K562 (cell line): ENCODE results near the gene MAGI1. TPM values are rescaled to one million over a fixed set of nuclear protein-coding genes. Genes with fewer than 3 reads are reported as not detected.
A peak's percentile ranks its signal among the peaks of the same experiment; 100 is the strongest.

Experiments
- ATAC-seq: fragments of 200-7000 bp; cut with Tn5 transposase; 3 replicates; pipeline ENCODE4 v1.9.1; 2020; ENCODE audit warnings: moderate library complexity
- BruUV-seq: library from RNA; stranded (reverse); fragments of 400-500 nt; replicated peaks from 2 replicates; lab custom pipeline; 2021; lab: Mats Ljungman, UMichigan
- CTCF ChIA-PET: fragments of 300-600 bp; formaldehyde crosslinking; extraction: SDS; loops from one replicate; lab custom pipeline; 2021; ENCODE audit warnings: low intra/inter-chr PET ratio; lab: Yijun Ruan, JAX
- POLR2A ChIA-PET: fragments of 300-600, 350-650 bp; sonication (Branson Sonifier 250); formaldehyde crosslinking; extraction: SDS; loops from one replicate; lab custom pipeline; 2021; ENCODE audit warnings: antibody characterized with exemption, inconsistent platforms; lab: Yijun Ruan, JAX
- DNase-seq, 4 experiments: peaks; one replicate each; pipeline versions ENCODE4 v3.0.0 to v3.0.0-alpha.2; 2011 to 2018; ENCODE audit warnings: low spot score in 3 of 4, mixed read lengths in 3 of 4; ENCODE audit errors: extremely low read depth in 1 of 4
- FAIRE-seq: peaks from 2 replicates; lab custom pipeline; 2011; peaks lifted over from hg19 to GRCh38; lab: Jason Lieb, UNC
- H2AFZ ChIP-seq: 2 replicates; pipeline ENCODE4 v1.6.0; 2011; ENCODE audit warnings: low read depth, low read length, control low read depth, inconsistent platforms
- H3K27ac ChIP-seq: fragments of 200-600 bp; 3 replicates; pipeline ENCODE4 v1.8.0; 2011; ENCODE audit warnings: low read depth, mild to moderate bottlenecking, control low read depth, inconsistent platforms, low read length, moderate library complexity, mixed read lengths; ENCODE audit errors: extremely low read depth
- H3K27me3 ChIP-seq, 2 experiments: fragments of 300-600 bp in 1 of 2; 2 replicates in 1 of 2; 3 replicates in 1 of 2; pipeline versions ENCODE4 v1.6.0 to v1.8.0; 2011; ENCODE audit warnings: inconsistent platforms in 2 of 2, low read length in 2 of 2, mild to moderate bottlenecking in 1 of 2, mixed read lengths in 1 of 2, moderate library complexity in 1 of 2; ENCODE audit not compliant: control insufficient read depth in 2 of 2, insufficient read depth in 2 of 2
- H3K36me3 ChIP-seq: fragments of 300-600 bp; 3 replicates; pipeline ENCODE4 v1.8.0; 2011; ENCODE audit warnings: mild to moderate bottlenecking, low read length, inconsistent platforms; ENCODE audit not compliant: control insufficient read depth, insufficient read depth
- H3K4me1 ChIP-seq, 2 experiments: fragments of 200-600 bp in 1 of 2; replicated peaks in 1 of 2; 2 replicates in 1 of 2; 3 replicates in 1 of 2; pipeline versions ENCODE4 v1.5.1 to v1.8.0; 2011; ENCODE audit warnings: inconsistent platforms in 2 of 2, low read length in 2 of 2, mild to moderate bottlenecking in 1 of 2, mixed read lengths in 1 of 2, moderate library complexity in 1 of 2; ENCODE audit not compliant: control insufficient read depth in 2 of 2, insufficient read depth in 2 of 2
- H3K4me2 ChIP-seq: 2 replicates; pipeline ENCODE4 v1.6.1; 2011; ENCODE audit warnings: low read length, control low read depth, inconsistent platforms, mixed read lengths; ENCODE audit not compliant: insufficient read depth
- H3K4me3 ChIP-seq: fragments of 200-600 bp; sonication (generic), shearing (Covaris generic); 2 replicates; pipeline ENCODE4 v1.5.1; 2016; ENCODE audit warnings: control low read depth, inconsistent platforms
- H3K79me2 ChIP-seq: fragments of 200-600 bp; 3 replicates; pipeline ENCODE4 v1.8.0; 2011; ENCODE audit warnings: low read length, inconsistent platforms; ENCODE audit not compliant: control insufficient read depth, insufficient read depth
- H3K9ac ChIP-seq, 2 experiments: 2 replicates each; pipeline versions ENCODE4 v1.6.0 to v1.6.1; 2011; ENCODE audit warnings: low read depth in 2 of 2, low read length in 2 of 2, control low read depth in 1 of 2, inconsistent platforms in 1 of 2, mild to moderate bottlenecking in 1 of 2, mixed read lengths in 1 of 2; ENCODE audit not compliant: insufficient read depth in 1 of 2
- H3K9me1 ChIP-seq: one replicate; pipeline ENCODE4 v1.6.0; 2011; ENCODE audit warnings: inconsistent platforms, mild to moderate bottlenecking, low read length, moderate library complexity; ENCODE audit not compliant: control insufficient read depth, insufficient read depth
- H3K9me3 ChIP-seq: replicated peaks from 2 replicates; pipeline ENCODE4 v1.5.1; 2011; ENCODE audit warnings: low read depth, low read length, inconsistent platforms; ENCODE audit not compliant: control insufficient read depth, insufficient read depth
- H4K20me1 ChIP-seq: replicated peaks from 2 replicates; pipeline ENCODE4 v1.6.1; 2011; ENCODE audit warnings: low read length, inconsistent platforms, mixed read lengths; ENCODE audit not compliant: control insufficient read depth, insufficient read depth
- BRF2 ChIP-seq: IDR thresholded peaks from 3 replicates; pipeline ENCODE4 v1.6.1; 2011; ENCODE audit warnings: borderline replicate concordance, mild to moderate bottlenecking; ENCODE audit not compliant: insufficient read length, insufficient read depth
- CTCF ChIP-seq, 3 experiments: IDR thresholded peaks in 2 of 3; conservative IDR thresholded peaks in 1 of 3; 2 replicates each; pipeline ENCODE4 v1.5.1; 2011 to 2012; ENCODE audit warnings: low read length in 3 of 3, mild to moderate bottlenecking in 3 of 3, control low read depth in 2 of 3, improper control_type of control experiment in 1 of 3, inconsistent platforms in 1 of 3, low read depth in 1 of 3, mixed read lengths in 1 of 3, moderate library complexity in 1 of 3; ENCODE audit not compliant: insufficient read depth in 2 of 3
- HMG20B ChIP-seq: fragments of 250-450 bp; sonication (Bioruptor Pico); IDR thresholded peaks from 2 replicates; pipeline ENCODE4 v1.5.0; 2021; ENCODE audit warnings: mild to moderate bottlenecking
- RAD21 ChIP-seq, 2 experiments: fragments of 250-450 bp in 1 of 2; fragments of 450-650 bp in 1 of 2; sonication (Bioruptor Pico) in 1 of 2; formaldehyde crosslinking in 1 of 2; IDR thresholded peaks in 1 of 2; conservative IDR thresholded peaks in 1 of 2; 2 replicates each; pipeline versions ENCODE4 v1.4.0 to v1.8.0; 2020 to 2022; ENCODE audit warnings: mild to moderate bottlenecking in 2 of 2, moderate library complexity in 1 of 2
- WGBS: fragments of 100-300 bp; shearing (Covaris generic); methylation state at CpG from one replicate; pipeline ENCODE4 v1.1.6; 2016; ENCODE audit warnings: low coverage, mixed read lengths; ENCODE audit not compliant: insufficient coverage; ENCODE audit errors: missing lambda C conversion rate; 5-methylcytosine and 5-hydroxymethylcytosine counted together
- in situ Hi-C: fragments of 300-500 bp; cut with MboI; formaldehyde crosslinking; loops from 4 replicates; pipeline ENCODE4 v1.15.0; 2018; ENCODE audit warnings: inconsistent platforms, mixed read lengths
- intact Hi-C: fragments of 100-400 bp; cut with micrococcal nuclease; formaldehyde crosslinking; loops from 2 replicates; pipeline ENCODE4 v1.14.2; 2022
- polyA plus RNA-seq, 8 experiments: library from polyadenylated mRNA; depleted of rRNA in 4 of 8; stranded (reverse) in 5 of 8; unstranded in 3 of 8; fragments of >200 nt; fragmentation: Nextera tagmentation in 2 of 8; fragmentation: Illumina TruSeq in 1 of 8; extraction: Ambion mirVana in 2 of 8; extraction: Trizol in 1 of 8; gene quantifications; 2 replicates each; pipeline versions ENCODE4 v1.2.1 to v1.2.3, GENCODE V29; 2011 to 2014; ENCODE audit warnings: inconsistent platforms in 1 of 8, missing spikeins in 1 of 8
- total RNA-seq, 7 experiments: library from RNA; depleted of rRNA in 6 of 7; stranded (reverse); fragments of >200 nt in 6 of 7; fragmentation: Illumina TruSeq in 2 of 7; extraction: Trizol in 2 of 7; gene quantifications; 2 replicates each; pipeline versions ENCODE4 v1.2.1 to v1.2.3, GENCODE V29; 2011 to 2021; ENCODE audit warnings: low replicate concordance in 1 of 7

The MAGI1 gene
- total and polyA plus RNA-seq, 9 of the 15 experiments (the other 6 are each of a cell fraction or from before 2014, with no cell fraction given): 7.8 to 59.4 (median 43.2) TPM

- H3K79me2 ChIP-seq: no peaks in the 10 kb centered on the region
- H3K36me3 ChIP-seq: no peaks in the 10 kb centered on the region
- H3K4me2 ChIP-seq: no peak overlapping the region
- H4K20me1 ChIP-seq: no peaks in the 10 kb centered on the region
- H3K9me1 ChIP-seq: no peaks in the 10 kb centered on the region
- TF ChIP-seq BRF2: no peak
- TF ChIP-seq, all 486 proteins: peak for 0
- CTCF ChIA-PET: interaction anchor here (0.7 kb wide), 1 partner anchor 574 kb away, joined by 3 read pairs; no protein-coding TSS in a partner anchor
- Histone ChIP-seq H3K4me3 (no peak overlapping the region), H3K27me3 (no peaks in the 10 kb centered on the region; a peak in 1 of 5 replicates), H3K4me1 (no peaks in the 10 kb centered on the region), H2AFZ (no peak overlapping the region), H3K27ac (no peak overlapping the region), H3K9me3 (no peaks in the 10 kb centered on the region), H3K9ac (no peak overlapping the region)
- POLR2A ChIA-PET: no interaction called here
- WGBS: 0% methylated on average over 2 of the region's 2 CpGs
- no peak for ATAC-seq
- no peak for FAIRE-seq
- in situ Hi-C loops (no loop called here), intact Hi-C loops (loop anchor here (10.0 kb wide), 1 partner anchor 131 kb away; no protein-coding TSS in a partner anchor)
- BruUV-seq: no TSS peak
- DNase-seq: no peak
These were observed 123.2 kb downstream of the MAGI1 start for GRCh38 chr3:65915477-65915876.

GRCh38 chr3:65914740-65915367 is 123.9 kb downstream of the MAGI1 start:
- CTCF ChIA-PET: interaction anchor here (0.7 kb wide), 1 partner anchor 573 kb away, joined by 3 read pairs; no protein-coding TSS in a partner anchor
- Histone ChIP-seq H3K27me3 (no peaks in the 10 kb centered on the region; a peak in 1 of 5 replicates), H3K27ac (no peak overlapping the region), H3K4me2 (no peak overlapping the region), H3K4me1 (no peaks in the 10 kb centered on the region), H3K9me1 (no peaks in the 10 kb centered on the region), H3K4me3 (no peak overlapping the region), H3K9ac (no peak overlapping the region), H3K36me3 (no peaks in the 10 kb centered on the region), H3K79me2 (no peaks in the 10 kb centered on the region), H2AFZ (no peak overlapping the region), H3K9me3 (no peaks in the 10 kb centered on the region), H4K20me1 (no peaks in the 10 kb centered on the region)
- POLR2A ChIA-PET: no interaction called here
- no TSS peak for BruUV-seq
- intact Hi-C loops (loop anchor here (10.0 kb wide), 1 partner anchor 130 kb away; no protein-coding TSS in a partner anchor), in situ Hi-C loops (no loop called here)
- DNase-seq (no peak), ATAC-seq (no peak), FAIRE-seq (no peak)
- TF ChIP-seq CTCF (IDR thresholded peaks at IDR 0.05 in 2 of 3, conservative IDR thresholded peaks at IDR 0.05 in 1 of 3; ENCODE audit: insufficient read depth in 2 of 3, low read depth in 1 of 3, low read length in 3 of 3) (peak in 1 of 3 experiments; percentile 29; a peak in 2 of 6 replicates), RAD21 (CRISPR knock-in tag; conservative IDR thresholded peaks at IDR 0.05 in 1 of 2, IDR thresholded peaks at IDR 0.05 in 1 of 2) (peak in 1 of 2 experiments; percentile 21; a peak in 1 of 4 replicates), HMG20B (CRISPR knock-in tag) (no peak)
- WGBS: 0% methylated on average over 3 of the region's 3 CpGs
